K562 (cell line): ENCODE data around the gene CACNB2. TPM values are rescaled to one million over a fixed set of nuclear protein-coding genes. Genes with fewer than 3 reads are reported as not detected.

Experiments used
- ATAC-seq: fragments of 200-7000 bp; cut with Tn5 transposase; 3 replicates; pipeline ENCODE4 v1.9.1; 2020; ENCODE audit warnings: moderate library complexity
- BruUV-seq: library from RNA; stranded (reverse); fragments of 400-500 nt; replicated peaks from 2 replicates; lab custom pipeline; 2021; lab: Mats Ljungman, UMichigan
- CTCF ChIA-PET: fragments of 300-600 bp; formaldehyde crosslinking; extraction: SDS; loops from one replicate; lab custom pipeline; 2021; ENCODE audit warnings: low intra/inter-chr PET ratio; lab: Yijun Ruan, JAX
- POLR2A ChIA-PET: fragments of 300-600, 350-650 bp; sonication (Branson Sonifier 250); formaldehyde crosslinking; extraction: SDS; loops from one replicate; lab custom pipeline; 2021; ENCODE audit warnings: antibody characterized with exemption, inconsistent platforms; lab: Yijun Ruan, JAX
- DNase-seq, 4 experiments: peaks; one replicate each; pipeline versions ENCODE4 v3.0.0 to v3.0.0-alpha.2; 2011 to 2018; ENCODE audit warnings: low spot score in 3 of 4, mixed read lengths in 3 of 4; ENCODE audit errors: extremely low read depth in 1 of 4
- FAIRE-seq: peaks from 2 replicates; lab custom pipeline; 2011; peaks lifted over from hg19 to GRCh38; lab: Jason Lieb, UNC
- H2AFZ ChIP-seq: 2 replicates; pipeline ENCODE4 v1.6.0; 2011; ENCODE audit warnings: low read depth, low read length, control low read depth, inconsistent platforms
- H3K27ac ChIP-seq: fragments of 200-600 bp; 3 replicates; pipeline ENCODE4 v1.8.0; 2011; ENCODE audit warnings: low read depth, mild to moderate bottlenecking, control low read depth, inconsistent platforms, low read length, moderate library complexity, mixed read lengths; ENCODE audit errors: extremely low read depth
- H3K27me3 ChIP-seq, 2 experiments: fragments of 300-600 bp in 1 of 2; 2 replicates in 1 of 2; 3 replicates in 1 of 2; pipeline versions ENCODE4 v1.6.0 to v1.8.0; 2011; ENCODE audit warnings: inconsistent platforms in 2 of 2, low read length in 2 of 2, mild to moderate bottlenecking in 1 of 2, mixed read lengths in 1 of 2, moderate library complexity in 1 of 2; ENCODE audit not compliant: control insufficient read depth in 2 of 2, insufficient read depth in 2 of 2
- H3K36me3 ChIP-seq: fragments of 300-600 bp; 3 replicates; pipeline ENCODE4 v1.8.0; 2011; ENCODE audit warnings: mild to moderate bottlenecking, low read length, inconsistent platforms; ENCODE audit not compliant: control insufficient read depth, insufficient read depth
- H3K4me1 ChIP-seq, 2 experiments: fragments of 200-600 bp in 1 of 2; replicated peaks in 1 of 2; 2 replicates in 1 of 2; 3 replicates in 1 of 2; pipeline versions ENCODE4 v1.5.1 to v1.8.0; 2011; ENCODE audit warnings: inconsistent platforms in 2 of 2, low read length in 2 of 2, mild to moderate bottlenecking in 1 of 2, mixed read lengths in 1 of 2, moderate library complexity in 1 of 2; ENCODE audit not compliant: control insufficient read depth in 2 of 2, insufficient read depth in 2 of 2
- H3K4me2 ChIP-seq: 2 replicates; pipeline ENCODE4 v1.6.1; 2011; ENCODE audit warnings: low read length, control low read depth, inconsistent platforms, mixed read lengths; ENCODE audit not compliant: insufficient read depth
- H3K4me3 ChIP-seq: fragments of 200-600 bp; sonication (generic), shearing (Covaris generic); 2 replicates; pipeline ENCODE4 v1.5.1; 2016; ENCODE audit warnings: control low read depth, inconsistent platforms
- H3K79me2 ChIP-seq: fragments of 200-600 bp; 3 replicates; pipeline ENCODE4 v1.8.0; 2011; ENCODE audit warnings: low read length, inconsistent platforms; ENCODE audit not compliant: control insufficient read depth, insufficient read depth
- H3K9ac ChIP-seq, 2 experiments: 2 replicates each; pipeline versions ENCODE4 v1.6.0 to v1.6.1; 2011; ENCODE audit warnings: low read depth in 2 of 2, low read length in 2 of 2, control low read depth in 1 of 2, inconsistent platforms in 1 of 2, mild to moderate bottlenecking in 1 of 2, mixed read lengths in 1 of 2; ENCODE audit not compliant: insufficient read depth in 1 of 2
- H3K9me1 ChIP-seq: one replicate; pipeline ENCODE4 v1.6.0; 2011; ENCODE audit warnings: inconsistent platforms, mild to moderate bottlenecking, low read length, moderate library complexity; ENCODE audit not compliant: control insufficient read depth, insufficient read depth
- H3K9me3 ChIP-seq: replicated peaks from 2 replicates; pipeline ENCODE4 v1.5.1; 2011; ENCODE audit warnings: low read depth, low read length, inconsistent platforms; ENCODE audit not compliant: control insufficient read depth, insufficient read depth
- H4K20me1 ChIP-seq: replicated peaks from 2 replicates; pipeline ENCODE4 v1.6.1; 2011; ENCODE audit warnings: low read length, inconsistent platforms, mixed read lengths; ENCODE audit not compliant: control insufficient read depth, insufficient read depth
- CHCHD3 ChIP-seq: fragments of 250-450 bp; sonication (Bioruptor Pico); IDR thresholded peaks from 2 replicates; pipeline ENCODE4 v2.1.2; 2022; ENCODE audit warnings: mild to moderate bottlenecking
- CREM ChIP-seq: IDR thresholded peaks from 2 replicates; pipeline ENCODE4 v1.6.1; 2014; ENCODE audit warnings: antibody characterized with exemption, low read depth
- HCFC1 ChIP-seq: IDR thresholded peaks from 2 replicates; pipeline ENCODE4 v1.6.1; 2012; ENCODE audit warnings: low read depth, low read length, improper control_type of control experiment
- HNRNPUL1 ChIP-seq: fragments of 200-400 bp; formaldehyde crosslinking; IDR thresholded peaks from 2 replicates; pipeline ENCODE4 v1.6.1; 2017; ENCODE audit warnings: low read length
- KLF1 ChIP-seq: fragments of 450-650 bp; IDR thresholded peaks from 2 replicates; pipeline ENCODE4 v1.6.1; 2016; ENCODE audit warnings: missing genetic modification characterization, missing compliant biosample characterization
- NFRKB ChIP-seq: fragments of 450-650 bp; IDR thresholded peaks from 2 replicates; pipeline ENCODE4 v1.6.1; 2016; ENCODE audit warnings: low read depth
- SNRNP70 ChIP-seq: fragments of 200-400 bp; formaldehyde crosslinking; optimal IDR thresholded peaks from 2 replicates; pipeline ENCODE3; 2017; ENCODE audit warnings: low read depth, low read length
- STAT5B ChIP-seq: fragments of 250-450 bp; sonication (Bioruptor Pico); IDR thresholded peaks from 2 replicates; pipeline ENCODE4 v1.8.0; 2021; ENCODE audit warnings: mild to moderate bottlenecking, inconsistent platforms
- ZNF165 ChIP-seq: fragments of 250-450 bp; sonication (Bioruptor Pico); IDR thresholded peaks from 2 replicates; pipeline ENCODE4 v1.4.0; 2020; ENCODE audit warnings: borderline replicate concordance
- WGBS: fragments of 100-300 bp; shearing (Covaris generic); methylation state at CpG from one replicate; pipeline ENCODE4 v1.1.6; 2016; ENCODE audit warnings: low coverage, mixed read lengths; ENCODE audit not compliant: insufficient coverage; ENCODE audit errors: missing lambda C conversion rate; 5-methylcytosine and 5-hydroxymethylcytosine counted together
- in situ Hi-C: fragments of 300-500 bp; cut with MboI; formaldehyde crosslinking; loops from 4 replicates; pipeline ENCODE4 v1.15.0; 2018; ENCODE audit warnings: inconsistent platforms, mixed read lengths
- intact Hi-C: fragments of 100-400 bp; cut with micrococcal nuclease; formaldehyde crosslinking; loops from 2 replicates; pipeline ENCODE4 v1.14.2; 2022
- polyA plus RNA-seq, 8 experiments: library from polyadenylated mRNA; depleted of rRNA in 4 of 8; stranded (reverse) in 5 of 8; unstranded in 3 of 8; fragments of >200 nt; fragmentation: Nextera tagmentation in 2 of 8; fragmentation: Illumina TruSeq in 1 of 8; extraction: Ambion mirVana in 2 of 8; extraction: Trizol in 1 of 8; gene quantifications; 2 replicates each; pipeline versions ENCODE4 v1.2.1 to v1.2.3, GENCODE V29; 2011 to 2014; ENCODE audit warnings: inconsistent platforms in 1 of 8, missing spikeins in 1 of 8
- total RNA-seq, 7 experiments: library from RNA; depleted of rRNA in 6 of 7; stranded (reverse); fragments of >200 nt in 6 of 7; fragmentation: Illumina TruSeq in 2 of 7; extraction: Trizol in 2 of 7; gene quantifications; 2 replicates each; pipeline versions ENCODE4 v1.2.1 to v1.2.3, GENCODE V29; 2011 to 2021; ENCODE audit warnings: low replicate concordance in 1 of 7
- TF ChIP-seq, protein P1 (sequence below): sonication (generic); formaldehyde crosslinking; IDR thresholded peaks from 2 replicates; pipeline ENCODE4 v1.8.0; 2022; ENCODE audit warnings: missing genetic modification reagents, mild to moderate bottlenecking, borderline replicate concordance
- TF ChIP-seq, protein P2 (sequence below): fragments of 450-650 bp; IDR thresholded peaks from one replicate; pipeline ENCODE4 v1.6.1; 2018; ENCODE audit warnings: mild to moderate bottlenecking, moderate library complexity; ENCODE audit not compliant: partially characterized antibody
- TF ChIP-seq, protein P3 (sequence below): IDR thresholded peaks from 2 replicates; pipeline ENCODE4 v1.6.1; 2011; ENCODE audit not compliant: insufficient read length; ENCODE audit errors: extremely low read depth

CACNB2 gene
- total and polyA plus RNA-seq, 9 of the 15 experiments (the other 6 are each of a cell fraction or from before 2014, with no cell fraction given): 1.8 to 2.2 TPM; not detected in 7

DNA sequence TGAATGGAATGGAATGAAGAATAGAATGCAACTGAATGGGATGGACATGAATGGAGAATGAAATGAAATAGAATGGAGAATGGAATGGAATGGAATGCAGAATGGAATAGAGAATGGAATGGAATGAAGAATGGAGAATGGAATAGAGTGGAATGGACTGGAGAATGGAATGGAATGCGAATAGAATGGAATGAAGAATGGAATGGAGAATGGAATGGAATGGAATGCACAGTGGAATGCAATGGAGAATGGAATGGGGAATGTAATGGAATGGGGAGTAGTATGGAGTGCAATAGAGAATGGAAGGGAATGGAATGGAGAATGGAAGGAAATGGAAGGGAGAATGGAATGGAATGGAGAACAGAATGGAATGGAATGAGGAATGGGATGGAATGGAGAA is 417.7 kb downstream of the CACNB2 start:
- no peak overlapping the region for H3K9ac ChIP-seq
- in situ Hi-C loops (no loop called here), intact Hi-C loops (no loop called here)
- no peaks in the 10 kb centered on the region for H3K79me2 ChIP-seq
- H2AFZ ChIP-seq: no peak overlapping the region
- no peaks in the 10 kb centered on the region for H3K9me1 ChIP-seq
- no peaks in the 10 kb centered on the region for H3K27me3 ChIP-seq
- no TSS peak for BruUV-seq
- no peaks in the 10 kb centered on the region for H4K20me1 ChIP-seq
- H3K4me2 ChIP-seq: no peak overlapping the region
- CTCF ChIA-PET: no interaction called here
- WGBS: 100% methylated on average over 1 of the region's 1 CpG
- no peak overlapping the region for H3K27ac ChIP-seq
- H3K4me3 ChIP-seq: no peak overlapping the region
- TF ChIP-seq KLF1 (no peak), NFRKB (no peak), STAT5B (CRISPR knock-in tag) (no peak), HNRNPUL1 (no peak), ZNF165 (CRISPR knock-in tag) (no peak), CHCHD3 (no peak), SNRNP70 (no peak), CREM (no peak), HCFC1 (no peak)
- TF ChIP-seq, protein P1, sequence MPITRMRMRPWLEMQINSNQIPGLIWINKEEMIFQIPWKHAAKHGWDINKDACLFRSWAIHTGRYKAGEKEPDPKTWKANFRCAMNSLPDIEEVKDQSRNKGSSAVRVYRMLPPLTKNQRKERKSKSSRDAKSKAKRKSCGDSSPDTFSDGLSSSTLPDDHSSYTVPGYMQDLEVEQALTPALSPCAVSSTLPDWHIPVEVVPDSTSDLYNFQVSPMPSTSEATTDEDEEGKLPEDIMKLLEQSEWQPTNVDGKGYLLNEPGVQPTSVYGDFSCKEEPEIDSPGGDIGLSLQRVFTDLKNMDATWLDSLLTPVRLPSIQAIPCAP (CRISPR knock-in tag): no peak
- TF ChIP-seq, protein P2, sequence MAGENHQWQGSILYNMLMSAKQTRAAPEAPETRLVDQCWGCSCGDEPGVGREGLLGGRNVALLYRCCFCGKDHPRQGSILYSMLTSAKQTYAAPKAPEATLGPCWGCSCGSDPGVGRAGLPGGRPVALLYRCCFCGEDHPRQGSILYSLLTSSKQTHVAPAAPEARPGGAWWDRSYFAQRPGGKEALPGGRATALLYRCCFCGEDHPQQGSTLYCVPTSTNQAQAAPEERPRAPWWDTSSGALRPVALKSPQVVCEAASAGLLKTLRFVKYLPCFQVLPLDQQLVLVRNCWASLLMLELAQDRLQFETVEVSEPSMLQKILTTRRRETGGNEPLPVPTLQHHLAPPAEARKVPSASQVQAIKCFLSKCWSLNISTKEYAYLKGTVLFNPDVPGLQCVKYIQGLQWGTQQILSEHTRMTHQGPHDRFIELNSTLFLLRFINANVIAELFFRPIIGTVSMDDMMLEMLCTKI: no peak
- TF ChIP-seq, protein P3, sequence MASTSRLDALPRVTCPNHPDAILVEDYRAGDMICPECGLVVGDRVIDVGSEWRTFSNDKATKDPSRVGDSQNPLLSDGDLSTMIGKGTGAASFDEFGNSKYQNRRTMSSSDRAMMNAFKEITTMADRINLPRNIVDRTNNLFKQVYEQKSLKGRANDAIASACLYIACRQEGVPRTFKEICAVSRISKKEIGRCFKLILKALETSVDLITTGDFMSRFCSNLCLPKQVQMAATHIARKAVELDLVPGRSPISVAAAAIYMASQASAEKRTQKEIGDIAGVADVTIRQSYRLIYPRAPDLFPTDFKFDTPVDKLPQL: no peak
- peaks cover 27% of the 10 kb centered on the region; the same call in 2 of the 3 replicates for H3K36me3 ChIP-seq
- no peak for DNase-seq
- FAIRE-seq: no peak
- no peak for ATAC-seq
- no peaks in the 10 kb centered on the region for H3K4me1 ChIP-seq
- POLR2A ChIA-PET: no interaction called here
- H3K9me3 ChIP-seq: peaks cover 3% of the 10 kb centered on the region; the same call in 1 of the 2 replicates
